NCI-H345 (cell line): Measurements from ENCODE around the gene STRIP2.
"Not testable (repeated sequence)": the region's sequence is repeated elsewhere in the genome, so short reads cannot be mapped to it uniquely, and the experiment has no call there.

Experiments
- DNase-seq: peaks from one replicate; lab custom pipeline; 2025; lab: John Stamatoyannopoulos, UW

The STRIP2 gene

GRCh38 chr7:129433847-129434674, at the start of gene STRIP2:
STRIP2 (plus strand) TSS chr7:129434432; CDS start chr7:129434473, 41 bp downstream.
- DNase-seq = peak; percentile 93

GRCh38 chr7:129385116-129385515, 49.1 kb upstream of the STRIP2 start:
- no peak for DNase-seq

- no peak for DNase-seq
These were observed 48.6 kb upstream of the STRIP2 start for GRCh38 chr7:129385598-129385997.

GRCh38 chr7:129386506-129386905, 47.7 kb upstream of the STRIP2 start:
- no peak for DNase-seq

- DNase-seq = no peak
These were observed 46.7 kb upstream of the STRIP2 start for GRCh38 chr7:129387537-129387936.

- DNase-seq = no peak
These were observed 45.7 kb upstream of the STRIP2 start for GRCh38 chr7:129388333-129389098.

- DNase-seq = no peak
These were observed 44.4 kb upstream of the STRIP2 start for GRCh38 chr7:129389829-129390228.

GRCh38 chr7:129390314-129390713, 43.9 kb upstream of the STRIP2 start:
- DNase-seq = no peak

GRCh38 chr7:129391546-129392171, 42.6 kb upstream of the STRIP2 start:
- no peak for DNase-seq

GRCh38 chr7:129393255-129393654, 41.0 kb upstream of the STRIP2 start:
- no peak for DNase-seq

- no peak for DNase-seq
These were observed 40.1 kb upstream of the STRIP2 start for GRCh38 chr7:129394101-129394500.

GRCh38 chr7:129394982-129395914, 39.0 kb upstream of the STRIP2 start:
- no peak for DNase-seq

- no peak for DNase-seq
These were observed 32.8 kb upstream of the STRIP2 start for GRCh38 chr7:129401228-129401966.

- no peak for DNase-seq
These were observed 32.0 kb upstream of the STRIP2 start for GRCh38 chr7:129401967-129402860.

GRCh38 chr7:129405527-129405926, 28.7 kb upstream of the STRIP2 start:
- DNase-seq = no peak

GRCh38 chr7:129410238-129410637, 24.0 kb upstream of the STRIP2 start:
- DNase-seq = not testable (repeated sequence)

- no peak for DNase-seq
These were observed 21.7 kb upstream of the STRIP2 start for GRCh38 chr7:129412501-129412900.

GRCh38 chr7:129417073-129417472, 17.2 kb upstream of the STRIP2 start:
- no peak for DNase-seq

GRCh38 chr7:129421717-129422250, 12.4 kb upstream of the STRIP2 start:
- no peak for DNase-seq

GRCh38 chr7:129422727-129423126, 11.5 kb upstream of the STRIP2 start:
- no peak for DNase-seq
